Measurements from ENCODE around the gene GPC1. TPM values are rescaled to one million over a fixed set of nuclear protein-coding genes. Genes with fewer than 3 reads are reported as not detected.

GPC1 gene
- total and polyA plus RNA-seq, 8 donors, result 6.3 to 117 (median 23.2) TPM

- no peaks in the 10 kb centered on the region for H3K9me3 ChIP-seq
- peak in 1 of 2 donors; percentile 14 for DNase-seq
- H3K4me1 ChIP-seq, result no peaks in the 10 kb centered on the region
- no peak overlapping the region for H3K27ac ChIP-seq
- TF ChIP-seq POLR2AphosphoS5 (IDR thresholded peaks at IDR 0.05) (no peak), EP300 (IDR thresholded peaks at IDR 0.05) (no peak), CTCF (IDR thresholded peaks at IDR 0.05) (no peak), POLR2A (IDR thresholded peaks at IDR 0.05) (no peak)
- H3K4me3 ChIP-seq, result no peak overlapping the region
- intact Hi-C loops (cut with DNase I; ENCODE audit: low total_unique reads), result no loop called here
- H3K27me3 ChIP-seq, result peaks cover 0 to 14% (median 4%) of the 10 kb centered on the region in 3 donors
- H3K36me3 ChIP-seq, result no peaks in the 10 kb centered on the region
- 88 to 95% (median 89%) methylated on average over 15 of the region's 15 CpGs for WGBS, 5 donors
Observed at GRCh38 chr2:240405133-240405532, 30.3 kb upstream of the GPC1 start.

- Histone ChIP-seq H3K36me3 (no peaks in the 10 kb centered on the region), H3K27me3 (peaks cover 0 to 8% (median 0%) of the 10 kb centered on the region in 3 donors), H3K4me1 (no peaks in the 10 kb centered on the region), H3K4me3 (no peak overlapping the region), H3K27ac (no peak overlapping the region), H3K9me3 (no peaks in the 10 kb centered on the region)
- intact Hi-C loops (cut with DNase I; ENCODE audit: low total_unique reads), result no loop called here
- TF ChIP-seq POLR2AphosphoS5 (IDR thresholded peaks at IDR 0.05) (no peak), EP300 (IDR thresholded peaks at IDR 0.05) (no peak), POLR2A (IDR thresholded peaks at IDR 0.05) (no peak), CTCF (IDR thresholded peaks at IDR 0.05) (no peak)
- 86 to 96% (median 91%) methylated on average over 8 to 9 of the region's 9 CpGs for WGBS, 5 donors
- peak in 1 of 2 donors; percentile 5 for DNase-seq
Observed at GRCh38 chr2:240405684-240406313, 29.7 kb upstream of the GPC1 start.

- no peak overlapping the region for H3K4me3 ChIP-seq
- H3K4me1 ChIP-seq, result no peaks in the 10 kb centered on the region
- DNase-seq, result no peak
- intact Hi-C loops (cut with DNase I; ENCODE audit: low total_unique reads), result no loop called here
- WGBS, 5 donors, result 89 to 94% (median 92%) methylated on average over 9 of the region's 9 CpGs
- no peak overlapping the region for H3K27ac ChIP-seq
- H3K27me3 ChIP-seq, result peaks cover 0 to 7% (median 0%) of the 10 kb centered on the region in 3 donors
- H3K36me3 ChIP-seq, result no peaks in the 10 kb centered on the region
- TF ChIP-seq POLR2A (IDR thresholded peaks at IDR 0.05) (no peak), EP300 (IDR thresholded peaks at IDR 0.05) (no peak), CTCF (IDR thresholded peaks at IDR 0.05) (no peak), POLR2AphosphoS5 (IDR thresholded peaks at IDR 0.05) (no peak)
- no peaks in the 10 kb centered on the region for H3K9me3 ChIP-seq
Observed at GRCh38 chr2:240407090-240407489, 28.4 kb upstream of the GPC1 start.

GRCh38 chr2:240410004-240410403 lies 25.5 kb upstream of the GPC1 start:
- Histone ChIP-seq H3K27ac (no peak overlapping the region), H3K27me3 (peaks cover 0 to 20% (median 0%) of the 10 kb centered on the region in 3 donors), H3K4me1 (no peaks in the 10 kb centered on the region), H3K36me3 (no peaks in the 10 kb centered on the region), H3K4me3 (no peak overlapping the region), H3K9me3 (no peaks in the 10 kb centered on the region)
- intact Hi-C loops (cut with DNase I; ENCODE audit: low total_unique reads), result no loop called here
- DNase-seq, result no peak
- TF ChIP-seq POLR2AphosphoS5 (IDR thresholded peaks at IDR 0.05), result no peak
- 77 to 81% (median 81%) methylated on average over 8 of the region's 8 CpGs for WGBS, 5 donors

- 79 to 91% (median 89%) methylated on average over 14 to 21 of the region's 21 CpGs for WGBS, 5 donors
Observed at GRCh38 chr2:240410808-240411207, 24.7 kb upstream of the GPC1 start.

More at GRCh38 chr2:240410808-240411207, 24.7 kb upstream of the GPC1 start:
- intact Hi-C loops (cut with DNase I; ENCODE audit: low total_unique reads), result no loop called here
- Histone ChIP-seq H3K27ac (no peak overlapping the region), H3K4me1 (no peaks in the 10 kb centered on the region), H3K4me3 (no peak overlapping the region), H3K27me3 (peaks cover 0 to 20% (median 0%) of the 10 kb centered on the region in 3 donors), H3K36me3 (no peaks in the 10 kb centered on the region), H3K9me3 (no peaks in the 10 kb centered on the region)
- DNase-seq, result no peak
- no peak for TF ChIP-seq EP300 (IDR thresholded peaks at IDR 0.05)
- no peak for TF ChIP-seq POLR2A (IDR thresholded peaks at IDR 0.05)
- TF ChIP-seq CTCF (IDR thresholded peaks at IDR 0.05), result no peak
- TF ChIP-seq POLR2AphosphoS5 (IDR thresholded peaks at IDR 0.05), result no peak
